Measurements from ENCODE around the gene MLN.
"Not testable (repeated sequence)": the region's sequence is repeated elsewhere in the genome, so short reads cannot be mapped to it uniquely, and the experiment has no call there.

The MLN gene

DNA sequence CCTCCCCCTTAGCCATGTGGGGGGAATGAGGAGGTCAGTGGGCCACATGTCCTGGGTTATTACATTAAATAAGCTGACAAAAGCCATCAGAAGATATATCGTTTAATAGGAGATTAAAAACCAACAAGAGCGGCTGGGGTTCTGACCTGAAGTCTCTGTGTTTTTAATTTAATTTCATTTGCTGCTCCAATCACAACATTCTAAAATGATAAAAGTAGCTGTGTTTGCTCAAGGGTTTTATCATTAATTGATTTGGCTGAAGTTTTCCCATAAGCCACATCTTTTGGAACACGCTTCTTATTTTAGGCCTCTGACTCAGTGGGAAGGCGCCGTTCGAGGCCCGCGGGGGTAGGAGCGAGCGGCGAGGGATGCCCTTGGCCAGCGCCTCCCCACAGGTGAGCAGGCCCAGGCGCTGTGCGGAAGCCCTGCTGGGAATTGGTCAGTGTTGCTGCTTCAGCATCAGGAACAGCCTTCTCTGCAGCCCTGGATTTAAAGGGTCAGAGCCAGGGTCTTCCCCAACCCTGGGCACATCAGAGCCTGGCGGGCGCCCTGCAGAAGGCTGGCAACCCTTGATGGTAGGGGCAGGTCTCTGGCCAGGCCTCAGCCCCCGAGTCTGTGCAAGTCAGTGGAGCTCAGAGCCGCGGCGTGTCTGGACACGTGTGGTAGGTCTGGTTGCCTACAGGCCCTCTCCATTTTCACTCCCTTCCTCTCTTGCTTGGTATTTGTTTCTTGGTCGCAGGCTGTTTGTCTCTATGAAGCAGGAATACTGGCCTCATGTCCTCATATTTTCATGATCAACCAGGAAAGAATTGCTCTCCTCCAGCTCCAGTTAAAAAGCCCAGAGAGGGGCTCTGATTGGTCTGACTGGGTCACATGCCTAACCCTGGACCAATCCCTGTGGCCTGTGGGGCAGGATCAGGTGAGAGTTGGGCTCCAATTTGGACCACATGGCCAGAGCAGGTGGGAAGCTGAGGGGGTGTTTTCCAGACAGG lies 30.9 kb upstream of the MLN start:
- DNase-seq (ENCODE audit: low spot score), result no peak

DNA sequence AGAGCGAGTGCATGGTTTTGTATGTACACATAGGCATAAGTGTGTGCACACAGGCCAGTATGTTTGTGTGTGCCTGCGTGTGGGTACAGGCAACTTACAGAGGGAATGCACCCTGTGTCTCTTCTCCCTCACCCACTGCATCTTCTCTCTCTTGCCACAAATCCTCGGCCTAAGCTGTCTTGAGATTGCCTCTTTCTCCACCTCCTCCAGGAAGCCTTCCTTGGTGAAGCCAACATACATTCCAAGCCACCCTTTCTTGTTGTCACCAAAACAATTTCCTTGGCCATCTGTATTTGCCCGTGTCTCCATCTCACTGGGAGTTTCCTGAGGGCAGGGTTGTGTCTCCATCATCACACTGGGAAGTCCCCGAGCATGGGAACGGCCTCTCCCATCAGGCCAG lies 29.8 kb upstream of the MLN start:
- no peak for DNase-seq (ENCODE audit: low spot score)

DNA sequence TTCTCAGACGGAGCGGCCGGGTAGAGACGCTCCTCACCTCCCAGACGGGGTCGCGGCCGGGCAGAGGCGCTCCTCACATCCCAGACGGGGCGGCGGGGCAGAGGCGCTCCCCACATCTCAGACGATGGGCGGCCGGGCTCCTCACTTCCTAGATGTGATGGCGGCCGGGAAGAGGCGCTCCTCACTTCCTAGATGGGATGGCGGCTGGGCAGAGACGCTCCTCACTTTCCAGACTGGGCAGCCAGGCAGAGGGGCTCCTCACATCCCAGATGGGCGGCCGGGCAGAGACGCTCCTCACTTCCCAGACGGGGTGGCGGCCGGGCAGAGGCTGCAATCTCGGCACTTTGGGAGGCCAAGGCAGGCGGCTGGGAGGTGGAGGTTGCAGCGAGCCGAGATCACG lies 29.0 kb upstream of the MLN start:
- DNase-seq (ENCODE audit: low spot score), result not testable (repeated sequence)

DNA sequence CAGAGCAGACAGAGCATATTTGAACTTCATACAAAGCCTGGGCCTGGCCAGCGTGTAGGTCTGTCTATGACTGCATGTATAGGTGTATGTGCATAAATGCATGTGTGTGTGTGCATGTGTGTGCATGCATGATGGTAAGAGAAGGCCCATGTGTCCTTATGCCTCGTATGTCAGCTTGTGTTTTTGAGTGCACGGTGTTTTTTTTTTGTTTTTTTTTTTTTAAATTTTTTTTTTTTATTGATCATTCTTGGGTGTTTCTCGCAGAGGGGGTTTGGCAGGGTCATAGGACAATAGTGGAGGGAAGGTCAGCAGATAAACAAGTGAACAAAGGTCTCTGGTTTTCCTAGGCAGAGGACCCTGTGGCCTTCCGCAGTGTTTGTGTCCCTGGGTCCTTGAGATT lies 27.9 kb upstream of the MLN start:
- not testable (repeated sequence) for DNase-seq (ENCODE audit: low spot score)

DNA sequence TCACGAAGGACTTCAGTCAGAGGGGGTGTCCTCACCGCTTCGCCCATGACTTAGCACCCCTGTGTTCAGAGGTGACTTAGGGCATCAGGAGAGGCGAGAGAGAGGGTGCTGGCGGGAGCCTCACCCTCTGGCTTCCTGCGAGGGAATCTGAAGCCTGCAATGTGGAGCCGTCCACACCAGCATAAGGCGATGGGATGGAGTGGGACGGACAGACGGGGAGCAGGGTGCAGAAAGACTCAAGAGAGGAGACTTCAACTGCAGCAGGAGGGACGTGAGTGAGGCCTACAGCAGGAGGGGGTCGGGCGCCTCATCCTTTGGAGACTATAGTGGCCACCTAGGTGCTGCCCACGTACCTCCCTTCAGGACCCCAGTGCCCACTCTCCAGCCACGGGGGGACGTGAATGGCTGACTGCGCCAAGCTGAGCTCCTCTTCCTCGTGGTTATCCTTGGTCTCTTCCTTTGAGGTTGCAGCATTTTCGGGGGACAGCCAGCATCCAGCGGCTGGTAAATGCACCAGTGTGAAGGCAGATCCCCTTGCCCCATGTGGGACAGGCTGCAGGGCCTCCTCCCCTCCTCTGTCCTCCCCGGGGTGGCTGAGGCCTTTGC lies 26.9 kb upstream of the MLN start:
- no peak for DNase-seq (ENCODE audit: low spot score)

DNA sequence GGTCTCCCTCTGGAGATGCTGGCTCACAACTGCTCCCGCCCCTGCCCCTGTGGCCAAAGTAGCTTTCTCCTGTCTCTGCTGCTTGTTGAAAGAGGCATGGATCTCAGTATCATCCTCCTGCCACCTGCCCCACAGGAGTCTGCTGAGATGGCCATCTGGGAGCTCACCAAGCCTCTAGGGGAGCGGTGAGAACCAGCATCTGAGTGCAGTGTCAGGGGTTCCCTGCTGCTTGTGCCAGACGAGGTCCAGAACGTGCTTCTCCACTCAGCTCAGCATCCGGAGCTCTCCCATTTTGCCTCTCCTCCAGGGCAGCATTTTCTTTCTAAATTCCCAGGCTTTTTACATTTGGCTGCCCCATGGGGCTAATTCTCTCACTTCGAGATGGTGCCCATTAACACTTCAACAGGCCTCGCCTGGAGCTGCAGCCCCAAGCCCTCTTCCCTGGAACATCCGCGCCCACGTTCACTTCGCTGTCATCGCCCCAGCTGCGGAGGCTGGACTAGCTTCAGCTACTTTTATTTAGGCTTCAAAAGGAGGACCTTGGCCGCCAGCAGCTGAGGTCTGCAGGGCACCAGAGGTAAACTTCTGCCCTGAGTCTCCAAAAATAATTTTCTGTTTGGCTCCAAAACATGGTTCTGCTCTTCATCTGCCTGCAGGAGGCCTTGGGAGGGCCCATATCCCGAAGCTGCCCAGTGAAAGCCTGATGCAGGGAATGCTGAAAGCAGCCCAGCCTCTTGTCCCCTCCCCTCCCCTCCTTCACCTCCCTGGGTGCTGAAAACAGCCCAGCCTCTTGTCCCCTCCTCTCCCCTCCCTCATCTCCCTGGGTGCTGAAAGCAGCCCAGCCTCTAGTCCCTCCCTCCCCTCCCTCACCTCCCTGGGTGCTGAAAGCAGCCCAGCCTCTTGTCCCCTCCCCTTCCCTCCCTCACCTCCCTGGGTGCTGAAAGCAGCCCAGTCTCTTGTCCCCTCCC lies 25.2 kb upstream of the MLN start:
- DNase-seq (ENCODE audit: low spot score), result no peak

DNA sequence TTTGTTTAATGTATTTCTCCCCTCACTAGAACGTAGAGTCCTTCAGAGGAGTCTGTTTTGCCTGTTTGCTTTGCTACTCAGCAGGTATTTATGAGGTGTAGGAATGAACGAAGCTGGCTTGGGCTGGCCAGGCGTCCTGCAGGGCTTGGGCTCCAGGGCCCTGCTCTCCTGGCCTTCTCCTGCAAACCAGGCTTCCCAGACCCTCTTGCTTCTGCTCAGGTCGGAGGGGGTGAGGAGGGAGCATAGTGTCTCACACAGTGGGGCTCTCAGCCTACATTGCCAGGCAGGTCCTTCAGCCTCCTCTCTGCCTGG lies 24.6 kb upstream of the MLN start:
- no peak for DNase-seq (ENCODE audit: low spot score)

DNA sequence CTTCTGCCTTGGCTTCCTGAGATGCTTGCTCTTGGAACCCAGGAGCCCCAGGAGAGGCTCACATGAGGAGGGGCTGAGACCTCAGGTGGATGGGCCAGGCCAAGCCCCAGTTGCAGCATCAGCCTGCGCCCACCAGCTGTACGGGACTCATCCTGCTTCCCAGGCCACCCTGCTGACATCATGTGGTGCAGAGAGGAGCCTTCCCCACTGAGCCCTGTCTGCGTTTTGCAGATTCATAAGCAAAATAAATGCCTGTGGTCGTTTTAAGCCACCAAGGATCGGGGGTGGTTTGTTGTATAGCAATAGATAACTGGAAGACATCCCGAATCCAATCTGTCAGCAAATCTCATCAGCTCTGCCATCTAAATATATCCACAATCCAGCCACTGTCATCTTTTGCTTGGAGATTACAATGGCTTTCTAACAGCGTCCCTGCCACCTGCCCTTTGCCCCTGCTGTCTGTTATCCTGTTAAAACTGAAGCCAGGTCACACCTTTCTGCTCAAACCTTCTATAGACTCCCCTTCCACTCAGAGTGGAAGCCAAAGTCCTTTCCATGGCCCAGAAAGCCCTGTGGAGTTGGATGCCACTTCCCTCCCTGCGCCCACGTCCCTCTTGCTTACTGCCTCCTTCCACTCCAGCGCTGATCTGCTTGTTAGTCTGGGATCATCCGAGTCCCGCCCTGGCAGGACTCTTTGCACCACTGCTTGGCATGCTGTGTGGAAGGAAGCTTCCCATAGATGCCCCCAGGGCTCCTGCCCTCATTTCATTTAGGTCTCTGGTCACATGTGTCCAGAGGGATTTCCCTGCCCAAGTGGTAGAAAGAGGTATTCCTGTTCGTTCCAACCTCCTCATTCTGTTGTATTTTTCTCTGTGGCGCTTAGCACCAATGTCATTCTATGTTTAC lies 24.0 kb upstream of the MLN start:
- DNase-seq (ENCODE audit: low spot score), result no peak

DNA sequence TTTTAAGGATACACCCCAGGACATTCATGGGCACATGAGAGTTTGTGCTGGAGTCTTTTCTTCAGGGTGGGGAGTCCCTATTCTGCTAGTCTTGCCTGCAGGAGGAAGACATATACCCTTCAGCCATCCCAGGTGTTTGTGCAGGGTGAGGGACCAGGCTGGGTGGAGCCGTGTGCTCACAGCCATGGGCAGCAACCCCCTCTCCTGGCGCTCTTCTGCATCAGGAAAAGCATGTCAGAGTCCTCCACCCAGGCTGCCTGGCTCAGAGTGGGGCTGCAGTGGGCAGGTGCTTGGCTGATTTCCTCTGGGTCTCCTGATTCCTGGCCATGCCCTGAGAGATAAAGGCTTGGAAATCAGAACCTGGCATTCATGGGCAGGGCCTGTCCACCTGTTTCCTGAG lies 22.7 kb upstream of the MLN start:
- no peak for DNase-seq (ENCODE audit: low spot score)

DNA sequence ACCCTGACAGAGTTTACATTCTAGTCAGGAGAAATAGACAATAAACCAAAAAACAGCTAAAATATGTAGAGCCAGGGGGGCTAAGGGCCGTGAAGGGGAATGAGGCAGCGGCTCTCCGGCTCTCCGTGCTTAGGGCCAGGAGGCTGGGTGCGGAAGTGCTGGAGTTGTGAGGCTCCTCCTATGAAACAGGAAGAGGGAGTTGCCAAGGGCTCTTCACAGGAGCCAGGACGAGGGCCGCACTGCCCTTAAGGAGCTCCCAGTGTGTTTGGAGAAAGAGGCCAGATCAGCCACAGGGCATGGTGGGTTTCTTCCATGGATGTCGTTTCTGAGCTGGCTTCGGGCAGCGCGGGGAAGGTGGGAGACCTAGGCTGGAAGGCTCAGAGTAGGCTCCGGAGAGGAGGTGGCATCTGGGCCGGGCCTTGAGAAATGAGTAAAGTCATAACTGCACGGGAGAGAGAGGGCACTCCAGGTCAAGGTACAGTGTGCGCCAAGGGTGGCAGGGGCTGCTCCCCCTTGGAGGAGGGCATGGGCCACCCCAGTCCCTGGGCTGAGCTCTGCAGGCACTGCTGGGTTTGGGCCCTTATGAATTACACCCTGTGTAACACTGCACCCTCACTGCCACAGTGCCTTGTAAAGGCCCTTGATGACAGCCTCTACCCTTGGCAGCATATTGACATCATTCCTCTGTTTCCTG lies 20.8 kb upstream of the MLN start:
- no peak for DNase-seq (ENCODE audit: low spot score)

DNA sequence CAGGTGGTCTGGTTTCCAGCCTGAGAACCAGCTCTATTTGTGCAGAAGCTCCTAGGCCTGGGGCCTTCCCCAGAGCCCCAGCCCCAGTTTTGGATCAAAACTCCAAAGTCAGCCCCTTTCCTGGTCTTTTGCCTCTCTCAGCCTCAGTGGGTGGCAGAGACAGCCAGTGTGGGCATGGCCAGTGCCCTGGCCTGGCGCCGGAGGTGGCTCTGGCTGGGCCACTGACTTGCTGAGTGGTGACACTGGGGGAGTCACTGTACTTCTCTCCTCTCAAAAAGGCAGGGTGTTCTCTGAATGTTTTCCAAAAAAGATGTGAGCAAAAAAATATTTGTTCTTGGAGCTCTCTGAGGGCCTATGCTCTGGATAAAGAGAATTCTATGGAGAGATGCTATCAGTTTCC lies 20.0 kb upstream of the MLN start:
- no peak for DNase-seq (ENCODE audit: low spot score)

DNA sequence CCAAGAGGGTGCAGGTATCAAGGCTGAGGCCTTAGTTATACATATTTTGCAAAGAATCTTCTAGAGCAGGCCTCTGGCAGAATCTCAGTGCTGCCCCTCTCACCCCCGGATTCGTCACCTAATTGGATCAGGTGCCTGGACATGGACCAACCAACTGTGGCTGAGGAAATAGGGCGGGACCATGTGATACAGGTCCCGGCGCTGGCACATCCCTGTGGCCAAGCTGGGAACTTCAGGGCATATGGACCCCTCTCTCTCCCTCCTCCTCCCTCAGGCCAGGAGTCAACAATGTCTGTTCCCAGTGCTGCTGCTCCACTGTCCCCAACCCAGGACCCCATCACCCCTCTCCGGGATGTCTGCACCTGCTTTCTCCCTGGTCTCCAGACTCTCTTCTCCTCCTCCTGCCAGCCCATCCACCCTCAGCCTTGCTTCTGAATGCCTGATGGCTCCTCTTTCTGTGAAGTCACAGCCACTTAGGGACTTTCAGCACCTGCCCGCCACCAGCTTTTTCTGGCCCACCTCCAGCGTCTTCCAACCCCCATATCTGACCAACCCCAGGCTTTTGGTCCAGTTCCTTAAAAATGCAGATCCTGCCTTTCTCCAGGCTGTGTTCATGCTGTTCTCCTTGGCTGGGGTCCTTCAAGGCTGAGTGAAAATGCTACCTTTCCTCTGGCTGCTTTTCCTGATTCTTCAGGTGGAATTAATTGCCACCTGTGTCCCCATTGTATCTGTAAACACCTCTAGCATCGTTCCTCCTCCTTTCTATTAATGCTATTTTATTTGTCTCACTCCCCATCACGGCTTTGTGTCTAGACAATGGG lies 19.0 kb upstream of the MLN start:
- DNase-seq (ENCODE audit: low spot score), result no peak

DNA sequence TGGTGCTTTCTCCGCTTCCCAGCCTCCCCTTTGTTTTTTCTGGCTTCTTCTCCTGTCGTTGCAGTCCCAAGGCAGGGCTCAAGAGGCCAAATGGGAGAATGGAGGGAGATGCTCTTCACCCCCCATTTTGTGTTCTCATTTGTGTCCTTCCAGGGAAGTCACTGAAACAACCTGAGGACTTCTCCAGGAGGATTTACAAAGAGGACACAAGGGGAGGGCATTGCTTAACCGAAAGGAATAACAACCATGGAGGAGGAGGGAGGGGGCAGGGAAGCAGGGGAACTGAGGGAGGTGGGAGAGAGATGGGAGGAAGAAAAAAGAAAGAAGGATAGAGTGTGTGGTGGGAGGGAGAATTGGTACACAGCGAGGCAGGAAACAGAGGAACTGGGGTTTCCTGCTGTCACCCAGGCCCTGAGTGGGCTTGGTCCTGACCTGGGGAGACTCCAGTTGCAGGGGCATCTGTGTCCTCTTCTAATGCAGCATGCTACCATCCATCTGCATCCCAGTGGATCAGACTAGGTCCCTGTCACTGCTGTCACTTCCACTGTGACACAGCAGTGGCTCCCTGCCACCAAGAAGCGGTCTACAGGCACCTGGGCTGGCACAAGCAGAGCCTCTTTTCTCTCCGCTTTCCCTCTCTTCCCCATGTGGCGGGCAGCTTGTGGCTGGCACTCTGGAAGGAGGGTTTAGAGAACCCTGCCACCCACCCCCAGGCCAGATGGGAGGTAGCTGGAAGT lies 17.1 kb upstream of the MLN start:
- no peak for DNase-seq (ENCODE audit: low spot score)

DNA sequence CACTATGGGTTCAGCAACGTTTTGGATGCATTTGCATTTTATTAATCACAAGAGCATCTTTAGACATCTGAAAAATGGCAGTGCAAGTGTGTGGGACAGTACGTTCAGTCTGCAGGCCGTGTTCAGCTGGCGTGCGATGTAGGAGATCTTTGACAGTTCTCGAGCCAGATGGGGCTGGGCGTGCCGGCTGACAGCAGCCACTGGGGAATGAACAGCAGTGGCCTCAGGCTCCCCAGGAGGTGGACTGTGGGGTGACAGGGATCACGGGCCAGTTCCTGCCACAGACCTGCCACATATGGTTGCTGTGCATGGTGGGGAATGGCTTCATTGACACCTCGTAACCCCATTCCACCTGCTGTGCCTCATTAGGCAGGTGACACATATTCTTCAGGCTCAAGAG lies 16.4 kb upstream of the MLN start:
- DNase-seq (ENCODE audit: low spot score), result no peak

DNA sequence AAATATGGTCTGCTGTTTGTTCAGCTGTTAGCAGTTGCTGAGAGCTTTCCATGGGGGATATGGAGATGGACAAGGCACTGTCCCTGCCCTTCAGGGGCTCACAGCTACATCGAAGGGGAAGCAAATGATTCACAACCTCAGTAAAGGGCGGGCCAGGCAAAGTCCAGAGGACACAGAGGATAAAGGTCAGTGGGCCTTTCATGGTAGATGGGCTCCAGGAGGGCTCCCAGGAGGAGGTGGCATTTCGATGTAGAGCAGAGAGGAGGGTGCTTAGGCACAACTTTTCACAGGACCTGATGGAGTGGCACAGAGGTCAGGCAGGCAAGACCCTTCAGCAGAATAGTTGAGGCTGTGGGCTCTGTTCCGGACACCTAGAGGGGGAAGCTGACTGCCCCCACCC lies 15.2 kb upstream of the MLN start:
- no peak for DNase-seq (ENCODE audit: low spot score)

DNA sequence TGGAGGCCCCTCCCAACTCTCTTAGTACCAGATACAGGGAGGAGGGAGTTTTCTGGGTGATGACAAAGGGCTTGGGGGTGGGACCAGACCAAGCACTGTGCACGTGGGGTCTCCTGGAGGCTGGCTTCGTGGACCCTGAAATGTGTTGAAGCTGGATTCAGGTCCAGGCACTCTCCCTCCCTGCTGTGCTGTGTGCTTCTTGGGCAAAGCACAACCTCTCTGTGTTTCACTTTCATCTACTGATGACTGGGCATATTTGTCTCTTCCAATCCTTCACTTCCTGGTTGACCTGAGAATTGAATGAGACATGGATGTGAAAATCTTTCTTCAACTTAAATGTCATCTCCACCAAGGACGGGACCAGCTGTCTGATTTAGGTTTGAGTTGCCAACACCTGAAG lies 14.5 kb upstream of the MLN start:
- DNase-seq (ENCODE audit: low spot score), result no peak

DNA sequence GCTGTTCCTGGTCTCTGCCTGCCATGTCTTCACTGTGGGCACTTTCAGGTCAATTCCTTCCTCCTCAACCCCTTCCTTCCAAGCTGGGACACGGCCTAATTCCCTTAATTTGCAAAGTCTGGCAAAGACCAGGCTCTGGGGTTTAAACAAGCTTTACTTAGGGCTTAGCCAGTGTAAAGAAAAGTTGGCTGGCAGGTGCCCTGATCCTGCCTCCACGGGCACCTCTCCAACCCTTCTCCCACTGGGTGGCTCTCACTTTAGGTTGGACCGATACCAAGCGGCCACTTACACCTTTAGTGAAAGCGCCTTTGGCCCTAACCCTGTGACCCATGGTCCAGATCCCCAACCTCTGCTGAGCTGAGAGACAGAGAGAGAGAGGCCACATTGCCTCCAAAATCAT lies 13.7 kb upstream of the MLN start:
- no peak for DNase-seq (ENCODE audit: low spot score)

DNA sequence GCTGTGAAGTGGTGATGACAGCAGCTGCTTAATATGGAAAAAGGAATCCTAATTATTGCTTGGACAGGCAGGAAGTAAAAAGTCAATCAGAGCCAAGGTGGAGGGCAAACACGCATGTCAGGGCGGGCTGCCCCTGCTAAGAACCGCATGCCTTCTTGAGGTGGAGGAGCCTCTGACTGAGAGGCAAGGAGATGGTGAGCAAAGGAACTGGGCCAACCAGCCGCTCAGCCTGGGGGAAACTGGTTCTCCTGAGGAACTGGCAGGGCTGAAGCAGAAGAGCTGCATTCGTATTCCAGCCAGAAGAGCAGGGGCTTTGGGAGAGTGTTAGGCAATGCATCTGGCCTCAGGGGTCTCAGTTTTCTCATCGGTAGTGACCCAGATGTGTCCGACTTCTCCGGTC lies 13.1 kb upstream of the MLN start:
- DNase-seq (ENCODE audit: low spot score), result no peak

DNA sequence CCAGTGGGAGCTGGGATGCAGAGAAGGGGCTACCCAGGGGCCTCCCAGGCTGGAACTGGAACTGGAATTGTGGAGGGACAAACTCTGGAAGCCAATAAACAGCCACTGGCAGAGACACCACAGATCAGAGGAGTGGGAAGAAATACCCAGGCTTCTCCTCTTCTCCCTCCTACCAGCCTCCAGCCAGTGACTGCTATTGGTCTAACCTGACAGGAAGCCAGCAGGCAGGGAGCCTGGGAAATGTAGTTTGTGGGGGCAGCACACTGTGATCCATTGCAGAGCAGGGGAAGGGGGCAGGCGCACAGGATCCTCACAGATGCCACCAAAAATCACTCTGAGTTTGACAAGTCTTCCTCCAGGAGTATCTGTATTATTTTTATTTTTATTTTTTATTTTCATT lies 12.1 kb upstream of the MLN start:
- no peak for DNase-seq (ENCODE audit: low spot score)
